Activated CD4-positive, alpha-beta T cell treated with anti-CD3 and anti-CD28 coated beads for 24 hours (primary cell): ENCODE results near the gene IL3RA.
"Not testable (repeated sequence)": the region's sequence is repeated elsewhere in the genome, so short reads cannot be mapped to it uniquely, and the experiment has no call there.

Experiments
- DNase-seq, 2 donors: peaks; one replicate each; pipeline ENCODE4 v3.0.0-alpha.2; 2020; ENCODE audit warnings: low read depth in 2 of 2

The IL3RA gene

DNA sequence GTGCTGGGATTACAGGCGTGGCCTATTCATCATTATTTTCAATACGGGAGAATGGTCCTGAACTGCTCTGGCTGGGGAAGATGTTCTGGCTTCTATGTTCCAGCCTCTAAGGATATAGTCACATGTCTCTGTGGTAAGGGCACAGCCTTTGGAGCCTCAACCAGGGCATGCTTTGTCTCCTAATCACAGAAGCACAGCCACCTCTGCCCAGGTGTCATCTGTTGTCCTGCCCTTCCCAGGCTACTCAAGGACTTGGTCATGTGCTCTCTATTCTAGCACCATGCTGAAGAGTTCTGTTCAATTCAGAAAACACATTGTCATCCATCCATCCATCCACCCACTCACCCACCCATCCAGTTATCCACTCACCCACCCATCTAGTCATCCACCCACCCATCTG, 86.6 kb downstream of the IL3RA start:
- DNase-seq: no peak

DNA sequence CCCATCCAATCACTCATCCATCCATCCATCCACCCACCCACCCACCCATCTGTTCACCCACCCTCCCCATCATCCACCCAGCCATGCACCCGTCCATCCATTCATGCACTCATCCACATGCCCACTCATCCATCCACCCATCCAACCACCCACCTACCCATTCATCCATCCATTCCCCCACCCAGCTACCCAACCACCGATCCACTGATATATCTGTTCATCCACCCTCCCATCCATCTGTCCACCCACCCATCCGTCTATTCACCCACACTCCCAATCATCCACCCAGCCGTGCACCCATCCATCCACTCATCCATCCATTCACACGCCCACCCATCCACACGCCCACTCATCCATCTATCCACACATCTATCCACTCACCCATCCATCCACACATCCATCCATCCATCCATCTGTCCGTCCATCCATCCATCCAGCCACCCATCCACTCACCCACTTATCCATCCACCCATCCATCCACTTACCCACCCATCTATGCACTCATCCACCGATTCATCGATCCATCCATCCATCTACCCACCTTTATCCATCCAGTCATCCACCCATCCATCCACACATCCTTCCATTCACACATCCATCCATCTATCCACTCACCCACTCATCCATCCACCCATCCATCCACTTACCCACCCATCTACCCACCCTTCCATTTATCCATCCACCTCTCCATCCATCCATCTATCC, 87.7 kb downstream of the IL3RA start:
- DNase-seq: no peak

DNA sequence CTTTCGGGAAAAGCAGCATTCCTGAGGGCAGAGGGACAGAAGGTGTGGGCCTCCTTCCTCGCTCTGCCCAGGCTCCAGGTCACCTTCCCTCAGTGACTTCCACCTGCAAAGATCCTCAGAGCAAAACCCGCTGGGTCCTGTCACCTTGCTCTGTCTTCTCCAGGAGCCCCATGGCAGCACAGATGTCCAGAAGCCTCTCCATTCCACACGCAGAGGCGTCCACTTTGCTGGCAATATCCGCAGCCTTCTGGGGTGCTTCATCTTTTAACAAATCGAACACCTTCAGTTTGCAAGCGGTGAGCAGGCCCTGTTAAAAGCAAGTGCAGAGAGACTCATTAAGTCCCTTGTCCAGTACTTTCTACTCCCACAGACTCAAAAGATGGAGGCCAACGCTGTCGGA, 88.8 kb downstream of the IL3RA start:
- DNase-seq: no peak

DNA sequence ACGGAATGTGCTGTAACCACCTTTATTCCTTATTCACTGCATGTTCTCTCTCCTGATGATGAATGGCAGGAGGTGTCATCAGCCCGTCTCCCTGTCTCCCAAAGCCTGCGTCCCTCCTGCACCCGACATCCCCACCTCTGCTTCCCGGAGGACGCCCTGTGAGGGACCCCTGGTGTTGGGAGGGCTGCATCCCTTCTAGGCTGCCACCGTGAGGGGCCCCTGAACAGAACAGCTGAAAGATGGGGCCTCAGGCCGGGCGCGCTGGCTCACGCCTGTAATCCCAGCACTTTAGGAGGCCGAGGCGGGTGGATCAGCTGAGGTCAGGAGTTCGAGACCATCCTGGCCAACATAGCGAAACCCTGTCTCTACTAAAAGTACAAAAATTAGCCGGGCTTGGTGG, 89.7 kb downstream of the IL3RA start:
- not testable (repeated sequence) for DNase-seq

DNA sequence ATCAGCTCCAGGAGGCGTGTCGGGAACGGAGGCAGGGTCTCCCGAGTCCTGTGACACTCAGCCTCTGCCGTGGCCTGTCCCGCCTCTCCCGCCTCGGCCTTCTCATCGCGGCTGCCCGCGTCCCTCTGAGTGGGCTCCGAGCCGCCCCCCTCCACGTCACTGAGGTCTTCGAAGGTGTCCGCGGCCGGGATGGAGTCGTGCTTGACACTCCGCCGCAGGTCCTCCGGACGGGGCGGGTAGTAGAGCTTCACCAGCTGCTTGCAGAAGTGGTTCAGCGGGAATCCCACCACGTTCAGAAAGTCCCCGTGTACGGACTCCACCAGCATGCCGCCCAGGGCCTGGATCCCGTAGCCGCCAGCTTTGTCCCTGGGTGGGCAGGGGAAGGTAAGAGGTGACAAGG, 91.2 kb downstream of the IL3RA start:
- DNase-seq: no peak

DNA sequence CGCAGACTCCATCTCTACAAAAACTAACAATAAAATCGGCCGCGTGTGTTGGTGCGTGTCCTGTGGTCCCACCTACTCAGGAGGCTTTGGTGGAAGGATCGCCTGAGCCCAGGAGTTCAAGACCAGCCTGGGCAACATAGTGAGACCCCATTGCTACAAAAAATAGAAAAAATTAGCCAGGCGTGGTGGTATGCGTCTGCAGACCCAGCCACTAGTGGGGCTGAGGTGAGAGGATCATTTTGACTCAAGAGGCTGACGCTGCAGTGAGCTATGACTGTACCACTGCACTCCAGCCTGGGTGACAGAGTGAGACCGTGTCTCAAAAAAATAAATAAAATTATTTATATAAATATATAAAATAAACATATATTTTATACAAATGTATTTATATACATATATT, 93.9 kb downstream of the IL3RA start:
- no peak for DNase-seq
